GM12878 (cell line): Measurements from ENCODE around the gene EVA1A. TPM values are rescaled to one million over a fixed set of nuclear protein-coding genes. Genes with fewer than 3 reads are reported as not detected.

Experiments used
- ATAC-seq: fragments of 200-7000 bp; cut with Tn5 transposase; 3 replicates; pipeline ENCODE4 v1.9.1; 2020; ENCODE audit warnings: mild to moderate bottlenecking, moderate library complexity
- BruUV-seq: library from RNA; stranded (reverse); fragments of 400-500 nt; replicated peaks from 2 replicates; lab custom pipeline; 2021; lab: Mats Ljungman, UMichigan
- CTCF ChIA-PET: fragments of 300-600 bp; sonication (Branson Sonifier 250); formaldehyde crosslinking; extraction: SDS; loops from one replicate; lab custom pipeline; 2021; ENCODE audit warnings: inconsistent platforms; lab: Yijun Ruan, JAX
- POLR2A ChIA-PET: fragments of 350-600 bp; formaldehyde crosslinking; extraction: SDS; loops from one replicate; lab custom pipeline; 2021; ENCODE audit warnings: inconsistent platforms; lab: Charles Lee
- RAD21 ChIA-PET: fragments of 300-600 bp; sonication (Branson Sonifier 250); formaldehyde crosslinking; loops from one replicate; lab custom pipeline; 2023; ENCODE audit warnings: antibody characterized with exemption; ENCODE audit not compliant: unreplicated experiment; lab: Charles Lee
- SMC1A ChIA-PET: fragments of 300-600 bp; sonication (Branson Sonifier 250); formaldehyde crosslinking; loops from one replicate; lab custom pipeline; 2023; ENCODE audit not compliant: unreplicated experiment, uncharacterized antibody; lab: Charles Lee
- DNase-seq: peaks from one replicate; pipeline ENCODE4 v3.0.0-alpha.2; 2011; ENCODE audit warnings: low read depth, low spot score
- FAIRE-seq: peaks from 3 replicates; lab custom pipeline; 2011; peaks lifted over from hg19 to GRCh38; lab: Jason Lieb, UNC
- H2AFZ ChIP-seq: 2 replicates; pipeline ENCODE4 v1.6.0; 2011; ENCODE audit warnings: low read depth, low read length, control low read depth; ENCODE audit not compliant: control insufficient read depth
- H3K27ac ChIP-seq: 2 replicates; pipeline ENCODE4 v1.5.1; 2011; ENCODE audit warnings: control low read depth; ENCODE audit not compliant: control insufficient read depth, insufficient read depth
- H3K27me3 ChIP-seq, 2 experiments: replicated peaks in 1 of 2; 2 replicates each; pipeline versions ENCODE4 v1.6.0 to v1.6.1; 2011; ENCODE audit warnings: low read length in 1 of 2; ENCODE audit not compliant: control insufficient read depth in 2 of 2, insufficient read depth in 2 of 2
- H3K36me3 ChIP-seq, 2 experiments: 2 replicates each; pipeline ENCODE4 v1.5.1; 2011; ENCODE audit warnings: low read length in 1 of 2; ENCODE audit not compliant: control insufficient read depth in 2 of 2, insufficient read depth in 2 of 2
- H3K4me1 ChIP-seq: 2 replicates; pipeline ENCODE4 v1.6.1; 2011; ENCODE audit warnings: mild to moderate bottlenecking, low read length, moderate library complexity, mixed read lengths; ENCODE audit not compliant: control insufficient read depth, insufficient read depth
- H3K4me2 ChIP-seq: 2 replicates; pipeline ENCODE4 v1.6.0; 2011; ENCODE audit warnings: control low read depth; ENCODE audit not compliant: control insufficient read depth, insufficient read depth
- H3K4me3 ChIP-seq: fragments of 200-600 bp; sonication (generic); 2 replicates; pipeline ENCODE4 v1.5.1; 2016
- H3K79me2 ChIP-seq: 2 replicates; pipeline ENCODE4 v1.6.0; 2011; ENCODE audit warnings: low read length; ENCODE audit not compliant: control insufficient read depth, insufficient read depth
- H3K9ac ChIP-seq: 2 replicates; pipeline ENCODE4 v1.8.0; 2011; ENCODE audit warnings: low read length, control low read depth, mixed read lengths; ENCODE audit not compliant: control insufficient read depth, insufficient read depth
- H3K9me3 ChIP-seq: replicated peaks from 3 replicates; pipeline ENCODE4 v1.5.1; 2011; ENCODE audit warnings: mild to moderate bottlenecking, low read length; ENCODE audit not compliant: control insufficient read depth, insufficient read depth
- H4K20me1 ChIP-seq: 2 replicates; pipeline ENCODE4 v1.6.0; 2011; ENCODE audit not compliant: control insufficient read depth, insufficient read depth
- ASH2L ChIP-seq: fragments of 300-600, 200-600 bp; sonication (generic); IDR thresholded peaks from 2 replicates; pipeline ENCODE4 v1.6.1; 2017; ENCODE audit warnings: low read depth, mild to moderate bottlenecking, borderline replicate concordance
- EED ChIP-seq: sonication (generic); IDR thresholded peaks from 2 replicates; pipeline ENCODE4 v1.6.1; 2016; ENCODE audit warnings: antibody characterized with exemption, low read depth
- ELK1 ChIP-seq: IDR thresholded peaks from 2 replicates; pipeline ENCODE4 v1.6.1; 2012; ENCODE audit warnings: low read depth, low read length, improper control_type of control experiment
- LARP7 ChIP-seq: fragments of 450-650 bp; IDR thresholded peaks from 2 replicates; pipeline ENCODE4 v1.6.1; 2017; ENCODE audit warnings: mild to moderate bottlenecking
- MEF2A ChIP-seq: IDR thresholded peaks from 2 replicates; pipeline ENCODE4 v1.6.1; 2011; ENCODE audit warnings: low read depth, mild to moderate bottlenecking, low read length, moderate library complexity; ENCODE audit not compliant: insufficient read depth
- MYB ChIP-seq: fragments of 150-350 bp; IDR thresholded peaks from 2 replicates; pipeline ENCODE4 v1.6.1; 2014; ENCODE audit warnings: mild to moderate bottlenecking, low read depth, low read length, borderline replicate concordance
- RBBP5 ChIP-seq: fragments of 200-600 bp; sonication (generic); conservative IDR thresholded peaks from 2 replicates; pipeline ENCODE4 v1.6.1; 2016
- SMARCA5 ChIP-seq: fragments of 450-650 bp; IDR thresholded peaks from 2 replicates; pipeline ENCODE4 v1.6.1; 2017; ENCODE audit warnings: mild to moderate bottlenecking
- SRF ChIP-seq, 2 experiments: IDR thresholded peaks; 2 replicates each; pipeline ENCODE4 v1.6.1; 2011; ENCODE audit warnings: low read depth in 2 of 2, low read length in 2 of 2, mild to moderate bottlenecking in 1 of 2, moderate library complexity in 1 of 2
- ZSCAN29 ChIP-seq: fragments of 450-650 bp; IDR thresholded peaks from 2 replicates; pipeline ENCODE4 v1.6.1; 2017; ENCODE audit warnings: mild to moderate bottlenecking, moderate library complexity
- WGBS: methylation state at CpG from one replicate; pipeline ENCODE4 v1.1.6; 2016; ENCODE audit warnings: low lambda C conversion rate; ENCODE audit not compliant: insufficient replicate concordance, insufficient coverage; ENCODE audit errors: missing lambda C conversion rate; 5-methylcytosine and 5-hydroxymethylcytosine counted together
- in situ Hi-C: fragments of 300-500 bp; cut with MboI; formaldehyde crosslinking; loops from 9 replicates; pipeline ENCODE4 v1.14.3; 2018; ENCODE audit warnings: mixed read lengths
- intact Hi-C: fragments of 100-400 bp; cut with micrococcal nuclease; formaldehyde crosslinking; loops from one replicate; pipeline ENCODE4 v1.14.2; 2022; ENCODE audit not compliant: unreplicated experiment
- polyA plus RNA-seq, 11 experiments: library from polyadenylated mRNA; depleted of rRNA in 4 of 11; unstranded in 6 of 11; stranded (reverse) in 5 of 11; fragments of >200 nt; fragmentation: Nextera tagmentation in 4 of 11; fragmentation: Illumina TruSeq in 1 of 11; extraction: Ambion mirVana in 4 of 11; extraction: Trizol in 1 of 11; gene quantifications; 1 replicate in 1 of 11; 2 replicates in 10 of 11; pipeline versions ENCODE4 v1.2.1 to v1.2.3, GENCODE V29; 2011 to 2016; ENCODE audit warnings: inconsistent platforms in 2 of 11, missing spikeins in 2 of 11, low read depth in 1 of 11
- total RNA-seq, 4 experiments: library from RNA; depleted of rRNA in 3 of 4; stranded (reverse); fragments of >200 nt in 3 of 4; fragmentation: Illumina TruSeq in 1 of 4; extraction: Trizol in 1 of 4; gene quantifications; 2 replicates each; pipeline versions ENCODE4 v1.2.1 to v1.2.3, GENCODE V29; 2013 to 2021
- TF ChIP-seq, protein P1 (sequence below): IDR thresholded peaks from 2 replicates; pipeline ENCODE4 v1.6.1; 2012; ENCODE audit warnings: low read depth, low read length, improper control_type of control experiment
- TF ChIP-seq, protein P2 (sequence below): fragments of 450-650 bp; formaldehyde crosslinking; IDR thresholded peaks from 2 replicates; pipeline ENCODE4 v1.4.0; 2020; ENCODE audit warnings: mild to moderate bottlenecking, moderate library complexity

Gene EVA1A
- total and polyA plus RNA-seq, 10 of the 15 experiments (the other 5 are each of a cell fraction or from before 2014, with no cell fraction given), result 0.13 to 1.0 (median 0.34) TPM; not detected in 5

DNA sequence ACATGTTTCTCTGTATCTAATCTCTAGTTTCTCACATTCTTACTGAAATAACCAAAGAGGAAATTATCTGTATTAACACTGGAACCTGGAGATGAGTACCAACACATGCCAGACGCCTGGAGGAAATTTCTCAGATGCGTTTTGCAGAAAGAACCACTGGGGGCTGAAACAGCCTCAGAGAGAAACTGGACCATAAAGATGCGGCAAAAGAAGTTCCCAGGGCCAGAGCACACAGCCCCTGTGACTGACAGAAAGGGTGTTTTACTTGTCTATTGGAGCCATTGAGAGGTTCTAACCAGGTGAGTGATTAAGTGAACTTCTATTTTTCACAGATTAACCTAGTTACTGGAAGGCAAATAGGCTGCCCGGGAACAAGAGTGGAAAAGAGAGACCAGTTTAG, 103.9 kb downstream of the EVA1A start:
- Histone ChIP-seq H3K4me3 (no peak overlapping the region), H2AFZ (no peak overlapping the region), H3K79me2 (no peaks in the 10 kb centered on the region), H3K4me2 (no peak overlapping the region), H3K27me3 (no peaks in the 10 kb centered on the region), H3K9ac (no peak overlapping the region), H3K9me3 (no peaks in the 10 kb centered on the region; the same call in 1 of the 3 replicates), H3K27ac (no peak overlapping the region), H3K36me3 (no peaks in the 10 kb centered on the region), H3K4me1 (peaks cover 3% of the 10 kb centered on the region), H4K20me1 (no peaks in the 10 kb centered on the region)
- ChIA-PET CTCF (interaction anchor here (1.2 to 9.7 kb wide), 2 partner anchors 8 to 13 kb away, joined by 4 to 84 read pairs; no protein-coding TSS in a partner anchor), RAD21 (no interaction called here), SMC1A (interaction anchor here (1.9 kb wide), 1 partner anchor 9 kb away, joined by 5 read pairs; no protein-coding TSS in a partner anchor), POLR2A (no interaction called here)
- FAIRE-seq, result no peak
- BruUV-seq, result no TSS peak
- no peak for DNase-seq
- no peak for TF ChIP-seq MYB
- no peak for TF ChIP-seq EED
- TF ChIP-seq RBBP5, result no peak
- TF ChIP-seq, protein P1, sequence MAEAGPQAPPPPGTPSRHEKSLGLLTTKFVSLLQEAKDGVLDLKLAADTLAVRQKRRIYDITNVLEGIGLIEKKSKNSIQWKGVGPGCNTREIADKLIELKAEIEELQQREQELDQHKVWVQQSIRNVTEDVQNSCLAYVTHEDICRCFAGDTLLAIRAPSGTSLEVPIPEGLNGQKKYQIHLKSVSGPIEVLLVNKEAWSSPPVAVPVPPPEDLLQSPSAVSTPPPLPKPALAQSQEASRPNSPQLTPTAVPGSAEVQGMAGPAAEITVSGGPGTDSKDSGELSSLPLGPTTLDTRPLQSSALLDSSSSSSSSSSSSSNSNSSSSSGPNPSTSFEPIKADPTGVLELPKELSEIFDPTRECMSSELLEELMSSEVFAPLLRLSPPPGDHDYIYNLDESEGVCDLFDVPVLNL, result no peak
- TF ChIP-seq ASH2L, result no peak
- TF ChIP-seq LARP7, result no peak
- TF ChIP-seq, protein P2, sequence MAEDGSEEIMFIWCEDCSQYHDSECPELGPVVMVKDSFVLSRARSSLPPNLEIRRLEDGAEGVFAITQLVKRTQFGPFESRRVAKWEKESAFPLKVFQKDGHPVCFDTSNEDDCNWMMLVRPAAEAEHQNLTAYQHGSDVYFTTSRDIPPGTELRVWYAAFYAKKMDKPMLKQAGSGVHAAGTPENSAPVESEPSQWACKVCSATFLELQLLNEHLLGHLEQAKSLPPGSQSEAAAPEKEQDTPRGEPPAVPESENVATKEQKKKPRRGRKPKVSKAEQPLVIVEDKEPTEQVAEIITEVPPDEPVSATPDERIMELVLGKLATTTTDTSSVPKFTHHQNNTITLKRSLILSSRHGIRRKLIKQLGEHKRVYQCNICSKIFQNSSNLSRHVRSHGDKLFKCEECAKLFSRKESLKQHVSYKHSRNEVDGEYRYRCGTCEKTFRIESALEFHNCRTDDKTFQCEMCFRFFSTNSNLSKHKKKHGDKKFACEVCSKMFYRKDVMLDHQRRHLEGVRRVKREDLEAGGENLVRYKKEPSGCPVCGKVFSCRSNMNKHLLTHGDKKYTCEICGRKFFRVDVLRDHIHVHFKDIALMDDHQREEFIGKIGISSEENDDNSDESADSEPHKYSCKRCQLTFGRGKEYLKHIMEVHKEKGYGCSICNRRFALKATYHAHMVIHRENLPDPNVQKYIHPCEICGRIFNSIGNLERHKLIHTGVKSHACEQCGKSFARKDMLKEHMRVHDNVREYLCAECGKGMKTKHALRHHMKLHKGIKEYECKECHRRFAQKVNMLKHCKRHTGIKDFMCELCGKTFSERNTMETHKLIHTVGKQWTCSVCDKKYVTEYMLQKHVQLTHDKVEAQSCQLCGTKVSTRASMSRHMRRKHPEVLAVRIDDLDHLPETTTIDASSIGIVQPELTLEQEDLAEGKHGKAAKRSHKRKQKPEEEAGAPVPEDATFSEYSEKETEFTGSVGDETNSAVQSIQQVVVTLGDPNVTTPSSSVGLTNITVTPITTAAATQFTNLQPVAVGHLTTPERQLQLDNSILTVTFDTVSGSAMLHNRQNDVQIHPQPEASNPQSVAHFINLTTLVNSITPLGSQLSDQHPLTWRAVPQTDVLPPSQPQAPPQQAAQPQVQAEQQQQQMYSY (CRISPR knock-in tag), result no peak
- no peak for TF ChIP-seq SRF (IDR thresholded peaks at IDR 0.05; ENCODE audit: low read depth in 2 of 2, low read length in 2 of 2)
- no peak for TF ChIP-seq ZSCAN29
- TF ChIP-seq MEF2A, result no peak
- no peak for TF ChIP-seq ELK1
- no peak for TF ChIP-seq SMARCA5
- WGBS, result 96% methylated on average over 4 of the region's 4 CpGs
- intact Hi-C loops, result no loop called here
- in situ Hi-C loops, result no loop called here
- ATAC-seq, result no peak
